Measurements from ENCODE around the gene PCDH9.

Gene PCDH9

DNA sequence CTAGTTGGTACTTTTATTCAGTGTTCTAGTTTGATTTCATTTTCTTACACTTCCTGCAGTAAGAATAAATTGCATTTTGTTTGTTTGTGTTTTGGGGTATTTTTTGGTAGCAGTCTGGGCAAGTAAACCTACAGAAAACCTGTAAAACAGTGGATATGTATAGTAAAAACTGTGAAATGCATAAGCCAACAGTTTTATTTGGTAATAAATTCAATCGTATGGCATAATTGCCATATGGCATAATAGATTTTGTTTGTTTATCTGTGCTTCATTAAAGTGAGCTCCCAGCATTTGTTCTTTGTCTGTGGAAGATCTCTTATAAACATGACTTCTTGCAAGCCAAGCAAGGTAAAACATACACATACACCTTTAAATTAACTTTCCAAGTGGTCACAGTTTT is 111.9 kb downstream of the PCDH9 start:
- H3K4me3 ChIP-seq (ENCODE audit: low read depth, low read length): no peak overlapping the region
- no peak for DNase-seq (ENCODE audit: low read depth)
- TF ChIP-seq MYC (IDR thresholded peaks at IDR 0.05; ENCODE audit: low read depth, low read length) (no peak), POLR2A (IDR thresholded peaks at IDR 0.05; ENCODE audit: extremely low read depth, insufficient read length) (no peak)
- TF ChIP-seq, protein P1, sequence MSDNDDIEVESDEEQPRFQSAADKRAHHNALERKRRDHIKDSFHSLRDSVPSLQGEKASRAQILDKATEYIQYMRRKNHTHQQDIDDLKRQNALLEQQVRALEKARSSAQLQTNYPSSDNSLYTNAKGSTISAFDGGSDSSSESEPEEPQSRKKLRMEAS (IDR thresholded peaks at IDR 0.05; ENCODE audit: low read depth, low read length): no peak
- TF ChIP-seq, protein P2, sequence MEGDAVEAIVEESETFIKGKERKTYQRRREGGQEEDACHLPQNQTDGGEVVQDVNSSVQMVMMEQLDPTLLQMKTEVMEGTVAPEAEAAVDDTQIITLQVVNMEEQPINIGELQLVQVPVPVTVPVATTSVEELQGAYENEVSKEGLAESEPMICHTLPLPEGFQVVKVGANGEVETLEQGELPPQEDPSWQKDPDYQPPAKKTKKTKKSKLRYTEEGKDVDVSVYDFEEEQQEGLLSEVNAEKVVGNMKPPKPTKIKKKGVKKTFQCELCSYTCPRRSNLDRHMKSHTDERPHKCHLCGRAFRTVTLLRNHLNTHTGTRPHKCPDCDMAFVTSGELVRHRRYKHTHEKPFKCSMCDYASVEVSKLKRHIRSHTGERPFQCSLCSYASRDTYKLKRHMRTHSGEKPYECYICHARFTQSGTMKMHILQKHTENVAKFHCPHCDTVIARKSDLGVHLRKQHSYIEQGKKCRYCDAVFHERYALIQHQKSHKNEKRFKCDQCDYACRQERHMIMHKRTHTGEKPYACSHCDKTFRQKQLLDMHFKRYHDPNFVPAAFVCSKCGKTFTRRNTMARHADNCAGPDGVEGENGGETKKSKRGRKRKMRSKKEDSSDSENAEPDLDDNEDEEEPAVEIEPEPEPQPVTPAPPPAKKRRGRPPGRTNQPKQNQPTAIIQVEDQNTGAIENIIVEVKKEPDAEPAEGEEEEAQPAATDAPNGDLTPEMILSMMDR (IDR thresholded peaks at IDR 0.05; ENCODE audit: low read depth, low read length): no peak

DNA sequence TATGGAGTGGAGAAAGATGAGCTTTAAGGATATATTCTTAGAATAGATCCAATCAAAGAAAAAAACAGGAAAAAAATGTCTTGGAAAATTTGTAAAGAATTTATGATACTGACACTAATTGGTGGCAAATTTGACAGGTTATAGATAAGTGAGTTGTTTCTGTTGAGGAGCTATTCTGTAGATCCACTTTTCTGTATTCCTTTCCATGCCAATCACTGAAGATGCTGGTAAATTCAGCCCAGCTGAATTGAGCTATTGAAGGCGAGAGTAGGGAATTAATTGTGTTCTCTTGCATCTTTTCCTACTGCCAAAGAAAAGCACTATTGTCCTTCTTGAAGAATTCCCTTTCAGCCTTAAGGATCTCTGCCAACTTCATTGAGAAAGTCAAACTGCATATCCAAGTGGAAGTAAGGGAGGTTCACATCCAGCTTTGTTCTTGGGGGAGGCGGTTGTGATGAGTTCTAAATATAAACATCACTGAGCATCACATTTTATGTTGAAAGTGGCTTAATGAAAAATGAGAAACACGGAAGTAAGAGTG is 113.1 kb downstream of the PCDH9 start:
- no peak overlapping the region for H3K4me3 ChIP-seq (ENCODE audit: low read depth, low read length)
- no peak for DNase-seq (ENCODE audit: low read depth)
- TF ChIP-seq, protein P1 (IDR thresholded peaks at IDR 0.05; ENCODE audit: low read depth, low read length): no peak
- TF ChIP-seq MYC (IDR thresholded peaks at IDR 0.05; ENCODE audit: low read depth, low read length): no peak
- TF ChIP-seq POLR2A (IDR thresholded peaks at IDR 0.05; ENCODE audit: extremely low read depth, insufficient read length): no peak

DNA sequence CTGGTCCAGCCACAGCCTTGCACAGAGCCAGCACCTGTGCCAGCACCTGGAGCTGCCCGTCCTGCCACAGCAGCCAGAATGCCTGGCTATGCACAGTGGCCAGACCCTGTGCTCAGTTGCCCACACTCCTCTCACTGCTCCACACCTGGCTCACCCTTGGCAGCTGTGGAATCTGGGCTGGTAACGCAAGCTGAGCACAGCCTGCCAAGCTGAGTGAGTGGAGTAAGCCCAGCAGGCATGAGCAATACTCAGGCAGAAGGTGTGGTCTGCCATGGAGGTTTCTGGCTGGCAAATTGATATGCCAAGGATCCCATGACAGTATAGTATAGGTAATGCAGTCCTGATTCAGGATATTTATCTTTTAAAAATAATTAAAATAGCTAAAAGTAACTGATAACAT is 122.2 kb downstream of the PCDH9 start:
- H3K4me3 ChIP-seq (ENCODE audit: low read depth, low read length): no peak overlapping the region
- TF ChIP-seq, protein P1 (IDR thresholded peaks at IDR 0.05; ENCODE audit: low read depth, low read length): no peak
- TF ChIP-seq MYC (IDR thresholded peaks at IDR 0.05; ENCODE audit: low read depth, low read length): no peak
- TF ChIP-seq, protein P2 (IDR thresholded peaks at IDR 0.05; ENCODE audit: low read depth, low read length): no peak
- no peak for TF ChIP-seq POLR2A (IDR thresholded peaks at IDR 0.05; ENCODE audit: extremely low read depth, insufficient read length)
- DNase-seq (ENCODE audit: low read depth): no peak

DNA sequence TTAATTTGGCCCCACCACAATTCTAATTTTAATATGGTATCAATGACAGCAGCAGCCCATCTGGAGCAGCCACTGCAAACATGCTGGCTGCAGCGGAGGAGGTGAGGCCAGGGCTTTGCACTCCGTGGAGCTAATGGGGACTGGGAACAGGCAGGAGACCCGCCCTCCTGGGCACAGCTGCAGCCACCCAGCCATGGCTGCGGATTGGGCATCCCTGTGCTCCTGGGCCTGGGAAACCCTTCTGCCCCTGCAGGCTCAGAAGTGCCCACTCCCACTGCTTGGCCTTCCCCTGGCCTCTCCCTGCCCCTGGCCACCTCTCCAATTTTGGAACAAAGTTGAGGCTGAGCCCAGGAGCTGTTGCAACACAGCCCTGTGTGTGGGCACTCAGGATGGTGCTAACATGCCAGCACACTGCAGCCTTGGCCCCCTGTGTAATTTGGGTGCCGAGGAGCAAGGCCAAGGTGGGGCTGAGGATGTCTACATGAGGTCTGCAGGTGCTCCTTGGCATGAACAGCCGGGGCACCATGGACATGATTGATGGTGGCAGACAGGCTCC is 123.6 kb downstream of the PCDH9 start:
- H3K4me3 ChIP-seq (ENCODE audit: low read depth, low read length): no peak overlapping the region
- TF ChIP-seq POLR2A (IDR thresholded peaks at IDR 0.05; ENCODE audit: extremely low read depth, insufficient read length): no peak
- TF ChIP-seq, protein P2 (IDR thresholded peaks at IDR 0.05; ENCODE audit: low read depth, low read length): no peak
- no peak for TF ChIP-seq MYC (IDR thresholded peaks at IDR 0.05; ENCODE audit: low read depth, low read length)
- TF ChIP-seq, protein P1 (IDR thresholded peaks at IDR 0.05; ENCODE audit: low read depth, low read length): no peak
- no peak for DNase-seq (ENCODE audit: low read depth)

DNA sequence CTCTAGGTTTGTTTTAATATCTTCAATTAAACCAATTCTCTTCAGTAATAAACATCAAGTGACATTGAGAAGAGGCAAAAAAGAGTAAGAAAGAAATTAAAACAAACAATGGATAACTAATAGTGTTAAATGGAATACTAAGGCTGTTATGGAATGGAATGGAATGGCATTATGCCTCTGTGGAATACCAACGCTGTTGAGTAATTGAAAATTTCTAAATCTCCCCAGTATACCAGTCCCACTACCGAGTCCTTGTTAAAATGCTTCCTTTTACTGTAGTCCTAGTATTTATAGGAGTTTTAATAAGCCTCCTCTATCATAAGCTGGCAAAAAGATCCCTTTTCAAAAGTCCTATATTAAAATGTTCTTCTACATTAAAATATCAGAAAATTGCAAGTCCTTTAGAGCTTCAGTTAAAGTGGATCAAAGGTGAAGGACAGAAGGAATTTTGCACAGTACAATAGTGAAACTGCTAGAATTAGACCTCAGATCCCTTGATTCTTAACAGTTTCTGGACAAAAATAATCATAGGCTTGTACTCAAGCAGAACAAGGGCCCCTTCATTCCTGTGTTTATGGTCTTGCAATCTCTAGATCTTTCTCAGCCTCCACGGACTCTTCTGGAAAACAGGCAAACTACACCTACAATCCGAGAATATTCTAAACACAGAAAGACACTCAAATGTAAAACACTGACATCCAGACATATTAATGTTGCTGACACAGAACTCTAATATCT is 128.2 kb downstream of the PCDH9 start:
- DNase-seq (ENCODE audit: low read depth): no peak
- no peak overlapping the region for H3K4me3 ChIP-seq (ENCODE audit: low read depth, low read length)
- TF ChIP-seq POLR2A (IDR thresholded peaks at IDR 0.05; ENCODE audit: extremely low read depth, insufficient read length): no peak
- TF ChIP-seq MYC (IDR thresholded peaks at IDR 0.05; ENCODE audit: low read depth, low read length): no peak
- TF ChIP-seq, protein P2 (IDR thresholded peaks at IDR 0.05; ENCODE audit: low read depth, low read length): no peak
- TF ChIP-seq, protein P1 (IDR thresholded peaks at IDR 0.05; ENCODE audit: low read depth, low read length): no peak

DNA sequence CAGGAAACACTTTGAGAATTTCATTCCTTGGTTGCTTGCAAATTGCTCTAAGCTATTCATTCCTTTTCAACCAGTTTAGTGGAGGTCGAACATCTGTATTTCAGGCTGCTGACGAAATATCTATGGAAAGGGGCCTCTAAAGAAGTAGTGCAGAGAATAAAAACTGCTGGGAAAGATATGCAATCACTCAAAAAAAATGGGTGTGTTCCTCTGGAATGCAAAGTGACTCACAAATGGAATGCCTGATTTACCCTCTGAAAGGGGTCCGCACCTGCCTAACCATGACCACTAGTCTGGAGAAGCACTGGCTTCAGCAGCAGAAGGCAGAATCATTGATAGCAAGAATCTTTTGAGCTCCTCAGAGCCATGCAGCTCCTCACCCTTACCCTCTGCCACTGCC is 129.4 kb downstream of the PCDH9 start:
- DNase-seq (ENCODE audit: low read depth): no peak

More for the DNA sequence above, 129.4 kb downstream of the PCDH9 start:
- no peak for TF ChIP-seq POLR2A (IDR thresholded peaks at IDR 0.05; ENCODE audit: extremely low read depth, insufficient read length)
- TF ChIP-seq, protein P1 (IDR thresholded peaks at IDR 0.05; ENCODE audit: low read depth, low read length): no peak
- TF ChIP-seq MYC (IDR thresholded peaks at IDR 0.05; ENCODE audit: low read depth, low read length): no peak
- TF ChIP-seq, protein P2 (IDR thresholded peaks at IDR 0.05; ENCODE audit: low read depth, low read length): no peak
- H3K4me3 ChIP-seq (ENCODE audit: low read depth, low read length): no peak overlapping the region
